Measurements from ENCODE around the gene RMI2.

Gene RMI2

GRCh38 chr16:11384184-11384955 lies 39.1 kb downstream of the RMI2 start:
- no peak for DNase-seq (ENCODE audit: low read depth)

- no peak for DNase-seq (ENCODE audit: low read depth)
These were observed 39.8 kb downstream of the RMI2 start for GRCh38 chr16:11384956-11385586.

- no peak for DNase-seq (ENCODE audit: low read depth)
These were observed 40.9 kb downstream of the RMI2 start for GRCh38 chr16:11386054-11386680.

GRCh38 chr16:11386791-11387546 lies 41.7 kb downstream of the RMI2 start:
- DNase-seq (ENCODE audit: low read depth): no peak

- DNase-seq (ENCODE audit: low read depth): no peak
These were observed 43.8 kb downstream of the RMI2 start for GRCh38 chr16:11389083-11389482.

GRCh38 chr16:11389631-11390565 lies 44.6 kb downstream of the RMI2 start:
- DNase-seq (ENCODE audit: low read depth): no peak

GRCh38 chr16:11390573-11391495 lies 45.6 kb downstream of the RMI2 start:
- no peak for DNase-seq (ENCODE audit: low read depth)

- no peak for DNase-seq (ENCODE audit: low read depth)
These were observed 46.3 kb downstream of the RMI2 start for GRCh38 chr16:11391576-11391975.

- DNase-seq (ENCODE audit: low read depth): no peak
These were observed 46.9 kb downstream of the RMI2 start for GRCh38 chr16:11392041-11392581.

- no peak for DNase-seq (ENCODE audit: low read depth)
These were observed 48.1 kb downstream of the RMI2 start for GRCh38 chr16:11393366-11393765.

GRCh38 chr16:11393861-11394592 lies 48.8 kb downstream of the RMI2 start:
- no peak for DNase-seq (ENCODE audit: low read depth)

- DNase-seq (ENCODE audit: low read depth): no peak
These were observed 49.3 kb downstream of the RMI2 start for GRCh38 chr16:11394593-11394960.

GRCh38 chr16:11395008-11395948 lies 50.0 kb downstream of the RMI2 start:
- DNase-seq (ENCODE audit: low read depth): no peak

- DNase-seq (ENCODE audit: low read depth): no peak
These were observed 50.6 kb downstream of the RMI2 start for GRCh38 chr16:11395949-11396240.

- DNase-seq (ENCODE audit: low read depth): no peak
These were observed 51.2 kb downstream of the RMI2 start for GRCh38 chr16:11396241-11397048.

GRCh38 chr16:11398136-11398535 lies 52.9 kb downstream of the RMI2 start:
- no peak for DNase-seq (ENCODE audit: low read depth)

- no peak for DNase-seq (ENCODE audit: low read depth)
These were observed 53.6 kb downstream of the RMI2 start for GRCh38 chr16:11398851-11399250.

Measured in GM04503 (cell line).